ENCODE results near the gene INVS. TPM values are rescaled to one million over a fixed set of nuclear protein-coding genes. Genes with fewer than 3 reads are reported as not detected.

The INVS gene
- total RNA-seq, 4 donors from 2014 or later: 8.2 to 59.2 (median 26.0) TPM

DNA sequence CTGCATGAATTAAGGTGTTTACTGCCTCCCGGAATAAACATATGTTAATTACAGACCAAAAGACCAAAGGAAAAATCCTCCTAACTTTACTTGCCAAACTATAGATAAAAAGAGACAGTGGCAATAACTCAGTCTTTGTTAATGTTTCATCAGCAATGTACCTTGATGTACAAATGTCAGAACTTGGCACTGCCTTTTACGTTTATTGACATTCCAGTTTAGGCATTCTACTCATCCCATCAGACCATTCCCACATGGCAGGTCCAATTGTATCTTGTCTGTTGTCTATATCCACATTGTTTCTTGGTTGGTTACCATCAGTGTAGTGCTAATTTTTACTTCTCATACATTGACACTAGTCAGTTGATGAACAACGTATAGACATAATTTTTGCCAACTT is 168.2 kb downstream of the INVS start:
- DNase-seq: no peak
- intact Hi-C loops (cut with DNase I; ENCODE audit: low total_unique reads): no loop called here
- no peak overlapping the region for H3K27ac ChIP-seq
- H3K4me1 ChIP-seq: no peaks in the 10 kb centered on the region
- H3K27me3 ChIP-seq: no peaks in the 10 kb centered on the region
- H3K4me3 ChIP-seq: no peak overlapping the region
- TF ChIP-seq, protein P1, sequence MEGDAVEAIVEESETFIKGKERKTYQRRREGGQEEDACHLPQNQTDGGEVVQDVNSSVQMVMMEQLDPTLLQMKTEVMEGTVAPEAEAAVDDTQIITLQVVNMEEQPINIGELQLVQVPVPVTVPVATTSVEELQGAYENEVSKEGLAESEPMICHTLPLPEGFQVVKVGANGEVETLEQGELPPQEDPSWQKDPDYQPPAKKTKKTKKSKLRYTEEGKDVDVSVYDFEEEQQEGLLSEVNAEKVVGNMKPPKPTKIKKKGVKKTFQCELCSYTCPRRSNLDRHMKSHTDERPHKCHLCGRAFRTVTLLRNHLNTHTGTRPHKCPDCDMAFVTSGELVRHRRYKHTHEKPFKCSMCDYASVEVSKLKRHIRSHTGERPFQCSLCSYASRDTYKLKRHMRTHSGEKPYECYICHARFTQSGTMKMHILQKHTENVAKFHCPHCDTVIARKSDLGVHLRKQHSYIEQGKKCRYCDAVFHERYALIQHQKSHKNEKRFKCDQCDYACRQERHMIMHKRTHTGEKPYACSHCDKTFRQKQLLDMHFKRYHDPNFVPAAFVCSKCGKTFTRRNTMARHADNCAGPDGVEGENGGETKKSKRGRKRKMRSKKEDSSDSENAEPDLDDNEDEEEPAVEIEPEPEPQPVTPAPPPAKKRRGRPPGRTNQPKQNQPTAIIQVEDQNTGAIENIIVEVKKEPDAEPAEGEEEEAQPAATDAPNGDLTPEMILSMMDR (IDR thresholded peaks at IDR 0.05): no peak
- TF ChIP-seq POLR2A (IDR thresholded peaks at IDR 0.05): no peak
- no peaks in the 10 kb centered on the region for H3K36me3 ChIP-seq
- H3K9me3 ChIP-seq: no peaks in the 10 kb centered on the region

DNA sequence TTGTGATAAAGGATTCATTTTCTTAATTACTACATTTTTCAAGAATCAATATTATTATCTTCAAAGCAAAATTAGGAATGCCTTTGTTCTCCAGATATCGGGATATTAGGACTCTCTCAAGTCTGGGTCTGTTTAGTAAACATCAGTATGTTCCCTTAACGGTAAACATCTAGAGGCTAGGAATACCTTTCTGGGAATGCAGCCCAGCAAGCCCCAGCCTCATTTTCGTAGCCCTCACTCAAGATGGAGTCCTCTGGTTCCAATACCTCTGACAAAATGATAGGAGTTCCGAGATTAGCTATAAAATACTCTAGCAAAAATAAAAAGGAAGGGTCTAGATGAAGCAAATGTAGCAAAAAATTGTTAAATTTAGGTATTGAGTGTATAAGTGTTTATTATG is 169.2 kb downstream of the INVS start:
- no peak overlapping the region for H3K27ac ChIP-seq
- H3K27me3 ChIP-seq: no peaks in the 10 kb centered on the region
- no peaks in the 10 kb centered on the region for H3K36me3 ChIP-seq
- intact Hi-C loops (cut with DNase I; ENCODE audit: low total_unique reads): no loop called here
- no peak overlapping the region for H3K4me3 ChIP-seq
- no peaks in the 10 kb centered on the region for H3K9me3 ChIP-seq
- H3K4me1 ChIP-seq: no peaks in the 10 kb centered on the region
- no peak for DNase-seq
- TF ChIP-seq POLR2A (IDR thresholded peaks at IDR 0.05): no peak

DNA sequence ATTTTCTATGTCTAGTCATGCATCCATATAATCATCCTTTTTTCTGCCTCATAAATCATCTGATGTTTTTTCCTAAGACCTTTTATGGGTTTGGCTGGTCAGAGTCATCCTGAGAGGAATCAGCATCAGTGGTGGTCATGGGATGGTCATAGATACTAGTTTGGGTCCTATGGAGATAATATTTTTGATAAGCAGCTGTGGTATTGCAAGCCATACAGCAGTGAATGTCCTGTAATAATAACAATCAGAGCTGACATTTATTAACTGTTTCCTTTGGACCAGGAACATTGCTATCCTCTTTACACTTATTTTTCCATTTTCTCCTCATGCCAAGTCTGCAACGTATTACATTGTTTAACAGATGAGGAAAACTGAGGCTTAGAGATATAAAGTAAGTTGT is 170.6 kb downstream of the INVS start:
- Histone ChIP-seq H3K4me1 (no peaks in the 10 kb centered on the region), H3K9me3 (no peaks in the 10 kb centered on the region), H3K27me3 (no peaks in the 10 kb centered on the region), H3K36me3 (no peaks in the 10 kb centered on the region), H3K27ac (no peak overlapping the region), H3K4me3 (no peak overlapping the region)
- DNase-seq: no peak
- TF ChIP-seq, protein P1 (IDR thresholded peaks at IDR 0.05): no peak
- no peak for TF ChIP-seq POLR2A (IDR thresholded peaks at IDR 0.05)
- intact Hi-C loops (cut with DNase I; ENCODE audit: low total_unique reads): no loop called here

DNA sequence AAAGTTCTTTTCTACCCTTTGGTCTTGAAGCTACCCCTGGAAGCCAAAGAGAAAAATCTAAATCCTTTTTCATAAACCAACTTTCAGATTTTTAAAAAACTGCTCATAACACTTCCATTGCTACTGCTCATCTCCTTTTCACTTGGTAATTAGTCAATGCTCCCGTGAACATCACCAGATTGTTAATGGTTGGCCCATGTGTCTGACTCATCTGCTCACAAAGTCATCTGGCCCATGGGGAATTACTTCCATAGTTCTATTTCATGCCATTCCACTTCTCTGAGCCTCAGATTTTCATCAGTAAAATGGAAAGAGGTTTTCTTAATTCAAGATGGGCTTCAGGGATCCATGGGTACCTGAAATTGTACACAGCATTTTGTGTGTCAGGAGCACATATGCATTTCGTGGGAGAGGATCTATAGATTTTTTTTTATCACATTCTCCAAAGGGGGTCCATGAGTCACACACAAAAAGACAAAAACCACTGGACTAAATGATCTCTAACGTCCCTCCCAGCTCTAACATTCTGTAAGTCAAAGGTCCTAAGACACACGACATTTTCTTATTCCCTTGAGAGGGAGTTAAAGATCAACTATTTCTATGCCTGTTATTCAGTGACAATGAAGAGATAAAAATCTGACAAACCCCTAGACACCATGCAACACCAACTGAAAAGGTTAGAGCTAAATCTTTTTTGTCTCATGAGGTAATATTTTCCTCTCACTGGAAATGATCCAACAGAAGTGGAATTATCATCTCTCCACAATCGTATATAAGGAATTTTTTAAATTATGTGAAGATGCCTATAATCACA is 178.3 kb downstream of the INVS start:
- Histone ChIP-seq H3K27ac (no peak overlapping the region), H3K4me3 (no peak overlapping the region), H3K36me3 (no peaks in the 10 kb centered on the region), H3K27me3 (no peaks in the 10 kb centered on the region), H3K9me3 (no peaks in the 10 kb centered on the region), H3K4me1 (no peaks in the 10 kb centered on the region)
- intact Hi-C loops (cut with DNase I; ENCODE audit: low total_unique reads): no loop called here
- no peak for TF ChIP-seq POLR2A (IDR thresholded peaks at IDR 0.05)
- TF ChIP-seq, protein P1 (IDR thresholded peaks at IDR 0.05): no peak
- DNase-seq: no peak

DNA sequence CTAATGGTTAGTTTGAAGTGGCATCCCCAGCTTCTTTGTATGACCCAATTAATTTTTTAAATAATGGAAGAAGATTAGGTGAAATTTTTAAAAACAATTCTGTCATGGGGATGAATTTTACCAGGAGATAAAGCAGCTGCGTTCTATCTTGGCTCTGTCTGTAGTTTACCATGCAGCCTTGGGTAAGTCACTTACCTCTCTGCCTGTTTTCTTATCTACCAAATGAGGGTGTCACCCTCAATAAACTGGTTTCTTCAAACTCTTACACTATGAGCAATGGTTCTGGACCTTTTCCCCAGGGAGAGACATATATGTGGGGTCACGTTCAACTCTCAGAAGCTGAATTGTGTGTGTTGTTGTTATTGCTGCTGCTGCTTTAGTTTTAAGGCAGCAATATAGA is 182.0 kb downstream of the INVS start:
- Histone ChIP-seq H3K4me3 (no peak overlapping the region), H3K27ac (no peak overlapping the region), H3K36me3 (no peaks in the 10 kb centered on the region), H3K27me3 (no peaks in the 10 kb centered on the region), H3K4me1 (no peaks in the 10 kb centered on the region), H3K9me3 (no peaks in the 10 kb centered on the region)
- TF ChIP-seq POLR2A (IDR thresholded peaks at IDR 0.05): no peak
- TF ChIP-seq, protein P1 (IDR thresholded peaks at IDR 0.05): no peak
- DNase-seq: no peak
- intact Hi-C loops (cut with DNase I; ENCODE audit: low total_unique reads): no loop called here

All from uterus (tissue), 4 donors.